Fibroblast of skin of left quadriceps (primary cell): Measurements from ENCODE around the gene CACNA1C.

Source experiments
- DNase-seq, 2 experiments: peaks; one replicate each; pipeline ENCODE4 v3.0.0-alpha.2; 2013; ENCODE audit warnings: low read depth in 2 of 2

The CACNA1C gene

GRCh38 chr12:2414810-2415567 lies 362.2 kb downstream of the CACNA1C start:
- no peak for DNase-seq

GRCh38 chr12:2415568-2415944 lies 362.8 kb downstream of the CACNA1C start:
- DNase-seq = no peak

- no peak for DNase-seq
Observed at GRCh38 chr12:2416158-2416557, 363.4 kb downstream of the CACNA1C start.

GRCh38 chr12:2417481-2418160 lies 364.8 kb downstream of the CACNA1C start:
- no peak for DNase-seq

GRCh38 chr12:2418579-2418978 lies 365.8 kb downstream of the CACNA1C start:
- no peak for DNase-seq

GRCh38 chr12:2422591-2422990 lies 369.8 kb downstream of the CACNA1C start:
- DNase-seq = no peak

GRCh38 chr12:2429032-2429431 lies 376.2 kb downstream of the CACNA1C start:
- peak in 1 of 2 experiments; percentile 8 for DNase-seq

- DNase-seq = peak in 1 of 2 experiments; percentile 5
Observed at GRCh38 chr12:2431810-2432209, 379.0 kb downstream of the CACNA1C start.

- no peak for DNase-seq
Observed at GRCh38 chr12:2432856-2433255, 380.1 kb downstream of the CACNA1C start.

GRCh38 chr12:2435511-2435910 lies 382.7 kb downstream of the CACNA1C start:
- DNase-seq = no peak

GRCh38 chr12:2439332-2440100 lies 386.7 kb downstream of the CACNA1C start:
- no peak for DNase-seq

- no peak for DNase-seq
Observed at GRCh38 chr12:2443776-2444175, 391.0 kb downstream of the CACNA1C start.

GRCh38 chr12:2445968-2446367 lies 393.2 kb downstream of the CACNA1C start:
- no peak for DNase-seq

- DNase-seq = no peak
Observed at GRCh38 chr12:2447861-2448260, 395.1 kb downstream of the CACNA1C start.

- no peak for DNase-seq
Observed at GRCh38 chr12:2449586-2449985, 396.8 kb downstream of the CACNA1C start.

GRCh38 chr12:2450553-2450952 lies 397.8 kb downstream of the CACNA1C start:
- no peak for DNase-seq

GRCh38 chr12:2451025-2451424 lies 398.2 kb downstream of the CACNA1C start:
- peak; percentile 20 to 21 for DNase-seq

- DNase-seq = no peak
Observed at GRCh38 chr12:2451497-2451896, 398.7 kb downstream of the CACNA1C start.

GRCh38 chr12:2453076-2453760 lies 400.4 kb downstream of the CACNA1C start:
- peak; percentile 4 to 6 for DNase-seq

- DNase-seq = no peak
Observed at GRCh38 chr12:2453761-2454090, 400.9 kb downstream of the CACNA1C start.

GRCh38 chr12:2454601-2455177 lies 401.9 kb downstream of the CACNA1C start:
- no peak for DNase-seq

GRCh38 chr12:2455410-2455809 lies 402.6 kb downstream of the CACNA1C start:
- DNase-seq = no peak
